ENCODE data around the gene KRTAP4-12.
"Not testable (repeated sequence)": the region's sequence is repeated elsewhere in the genome, so short reads cannot be mapped to it uniquely, and the experiment has no call there.

The KRTAP4-12 gene

GRCh38 chr17:41123991-41124371, at the start of gene KRTAP4-12:
TSS of gene KRTAP4-12 (minus strand) at chr17:41124182. CDS start at chr17:41124122, 60 bp downstream.
- DNase-seq = not testable (repeated sequence)

- DNase-seq = no peak
Observed at GRCh38 chr17:41171886-41172285, 47.9 kb upstream of the KRTAP4-12 start.

- DNase-seq = no peak
Observed at GRCh38 chr17:41168121-41168520, 44.1 kb upstream of the KRTAP4-12 start, which contains the start of gene KRTAP4-3. TSS of gene KRTAP4-3 (minus strand) at chr17:41168221. CDS start at chr17:41168172, 49 bp downstream.

- DNase-seq = no peak
Observed at GRCh38 chr17:41167561-41167960, 43.6 kb upstream of the KRTAP4-12 start.

GRCh38 chr17:41163828-41164227, 39.8 kb upstream of the KRTAP4-12 start:
- DNase-seq = no peak

GRCh38 chr17:41160648-41161047, 36.7 kb upstream of the KRTAP4-12 start, which contains the start of gene KRTAP4-4:
TSS of gene KRTAP4-4 (minus strand) at chr17:41160748. CDS start at chr17:41160691, 57 bp downstream.
- no peak for DNase-seq

GRCh38 chr17:41160190-41160589, 36.2 kb upstream of the KRTAP4-12 start:
- DNase-seq = not testable (repeated sequence)

GRCh38 chr17:41153856-41154255, 29.9 kb upstream of the KRTAP4-12 start:
- DNase-seq = no peak

GRCh38 chr17:41151525-41151924, 27.5 kb upstream of the KRTAP4-12 start:
- no peak for DNase-seq

GRCh38 chr17:41150026-41150425, 26.0 kb upstream of the KRTAP4-12 start:
- DNase-seq = no peak

GRCh38 chr17:41149652-41149985, 25.6 kb upstream of the KRTAP4-12 start, which contains the start of gene KRTAP4-5:
TSS of gene KRTAP4-5 (minus strand) at chr17:41149825. CDS start at chr17:41149767, 58 bp downstream.
- DNase-seq = no peak

GRCh38 chr17:41148971-41149651, 25.1 kb upstream of the KRTAP4-12 start:
- DNase-seq = not testable (repeated sequence)

- DNase-seq = no peak
Observed at GRCh38 chr17:41147531-41148204, 23.7 kb upstream of the KRTAP4-12 start.

GRCh38 chr17:41145261-41145660, 21.3 kb upstream of the KRTAP4-12 start:
- no peak for DNase-seq

- DNase-seq = no peak
Observed at GRCh38 chr17:41144846-41145245, 20.9 kb upstream of the KRTAP4-12 start.

GRCh38 chr17:41141361-41141760, 17.4 kb upstream of the KRTAP4-12 start:
- no peak for DNase-seq

GRCh38 chr17:41140360-41141131, 16.6 kb upstream of the KRTAP4-12 start, which contains the start of gene KRTAP4-6:
TSS of gene KRTAP4-6 (minus strand) at chr17:41140544. CDS start at chr17:41140487, 57 bp downstream.
- DNase-seq = no peak

GRCh38 chr17:41139865-41140264, 15.9 kb upstream of the KRTAP4-12 start:
- not testable (repeated sequence) for DNase-seq

GRCh38 chr17:41133880-41134735, 10.1 kb upstream of the KRTAP4-12 start:
- DNase-seq = no peak

GRCh38 chr17:41131979-41132378, 8.0 kb upstream of the KRTAP4-12 start:
- DNase-seq = no peak

GRCh38 chr17:41127371-41127770, 3.4 kb upstream of the KRTAP4-12 start:
- no peak for DNase-seq

- no peak for DNase-seq
Observed at GRCh38 chr17:41126412-41126811, 2.4 kb upstream of the KRTAP4-12 start.

Data from stimulated activated CD4-positive, alpha-beta T cell treated with anti-CD3 and anti-CD28 coated beads, Interleukin-4, amount 100 ng/mL, for 4 hours (primary cell).